Ovary (tissue), 3 donors: ENCODE data around the gene SH3PXD2A.

ENCODE experiments used
- CTCF ChIP-seq, 3 donors: fragments of 450-650 bp in 2 of 3; fragments of 200-600 bp in 1 of 3; IDR thresholded peaks; one replicate each; pipeline versions ENCODE4 v1.5.1 to v1.8.0; 2016 to 2022; ENCODE audit warnings: antibody characterized with exemption in 3 of 3, mild to moderate bottlenecking in 1 of 3
- EP300 ChIP-seq: sonication (generic); formaldehyde crosslinking; IDR thresholded peaks from one replicate; pipeline ENCODE4 v1.6.1; 2017; ENCODE audit warnings: antibody characterized with exemption
- POLR2A ChIP-seq: fragments of 450-650 bp; IDR thresholded peaks from one replicate; pipeline ENCODE4 v1.6.1; 2017; ENCODE audit warnings: antibody characterized with exemption, mild to moderate bottlenecking, moderate library complexity
- donor health status: DM: no; HTN: no; CAD: no.

- TF ChIP-seq CTCF (IDR thresholded peaks at IDR 0.05) (no peak), POLR2A (no peak), EP300 (no peak)
Measured at GRCh38 chr10:103682631-103683030, 172.7 kb downstream of the SH3PXD2A start.
